DMS53 (cell line): ENCODE data around the gene ZNF208.
"Not testable (repeated sequence)": the region's sequence is repeated elsewhere in the genome, so short reads cannot be mapped to it uniquely, and the experiment has no call there.

Experiments
- DNase-seq: peaks from one replicate; lab custom pipeline; 2025; lab: John Stamatoyannopoulos, UW

The ZNF208 gene

DNA sequence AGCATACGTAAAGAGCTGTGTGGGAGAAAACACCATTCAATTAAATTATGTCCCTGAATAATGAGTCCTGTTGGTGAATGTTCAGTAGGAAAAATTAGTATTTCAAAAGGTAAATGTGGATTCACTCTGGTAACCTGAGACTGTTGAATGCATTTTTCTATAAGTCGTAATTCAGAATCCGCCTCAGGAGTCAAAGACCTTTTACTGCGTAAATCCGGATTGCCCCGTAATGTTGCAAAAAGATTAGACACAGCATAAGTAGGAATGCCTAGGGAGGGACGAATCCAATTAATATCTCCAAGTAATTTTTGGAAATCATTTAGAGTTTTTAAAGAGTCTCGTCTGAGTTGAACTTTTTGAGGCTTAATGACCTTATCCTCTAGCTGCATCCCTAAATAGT, 126.0 kb downstream of the ZNF208 start:
- not testable (repeated sequence) for DNase-seq

- no peak for DNase-seq
Measured at GRCh38 chr19:21883516-21883915, 127.2 kb downstream of the ZNF208 start.
